GM06990 (cell line): ENCODE results near the gene NHERF2.

ENCODE experiments used
- DNase-seq: peaks from one replicate; pipeline ENCODE4 v3.0.0-alpha.2; 2011; ENCODE audit not compliant: insufficient read length; ENCODE audit errors: extremely low read depth
- H3K27me3 ChIP-seq: replicated peaks from 2 replicates; pipeline ENCODE4 v1.6.0; 2011; ENCODE audit warnings: low read length; ENCODE audit not compliant: control insufficient read depth, insufficient read depth
- H3K36me3 ChIP-seq: 2 replicates; pipeline ENCODE4 v1.5.1; 2011; ENCODE audit warnings: low read length; ENCODE audit not compliant: control insufficient read depth, insufficient read depth
- H3K4me3 ChIP-seq: replicated peaks from 2 replicates; pipeline ENCODE4 v1.5.1; 2011; ENCODE audit warnings: low read depth, mild to moderate bottlenecking, control low read depth, low read length
- TF ChIP-seq, protein P1 (sequence below): IDR thresholded peaks from 2 replicates; pipeline ENCODE4 v1.5.1; 2011; ENCODE audit warnings: low read length, control low read depth, mild to moderate bottlenecking, inconsistent platforms; ENCODE audit not compliant: insufficient read depth, poor library complexity, severe bottlenecking

Gene NHERF2

DNA sequence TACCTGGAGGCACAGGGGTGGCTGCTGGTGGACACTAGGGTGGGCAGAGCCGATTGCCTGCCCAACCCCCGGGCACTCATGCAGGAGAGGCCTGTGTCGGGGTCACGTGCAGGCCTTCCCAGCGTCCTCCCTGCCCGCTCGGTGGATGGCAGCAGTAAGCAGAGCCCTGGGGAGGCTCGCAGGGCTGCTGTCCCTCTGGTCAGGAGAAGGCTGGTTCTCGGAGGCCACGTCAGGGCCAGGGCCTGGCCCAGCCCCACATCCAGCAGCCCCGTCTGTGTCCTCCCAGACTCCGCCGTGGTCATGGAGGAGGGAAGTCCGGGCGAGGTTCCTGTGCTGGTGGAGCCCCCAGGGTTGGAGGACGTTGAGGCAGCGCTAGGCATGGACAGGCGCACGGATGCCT, 56.7 kb downstream of the NHERF2 start:
- peaks cover 38% of the 10 kb centered on the region for H3K36me3 ChIP-seq
- TF ChIP-seq, protein P1, sequence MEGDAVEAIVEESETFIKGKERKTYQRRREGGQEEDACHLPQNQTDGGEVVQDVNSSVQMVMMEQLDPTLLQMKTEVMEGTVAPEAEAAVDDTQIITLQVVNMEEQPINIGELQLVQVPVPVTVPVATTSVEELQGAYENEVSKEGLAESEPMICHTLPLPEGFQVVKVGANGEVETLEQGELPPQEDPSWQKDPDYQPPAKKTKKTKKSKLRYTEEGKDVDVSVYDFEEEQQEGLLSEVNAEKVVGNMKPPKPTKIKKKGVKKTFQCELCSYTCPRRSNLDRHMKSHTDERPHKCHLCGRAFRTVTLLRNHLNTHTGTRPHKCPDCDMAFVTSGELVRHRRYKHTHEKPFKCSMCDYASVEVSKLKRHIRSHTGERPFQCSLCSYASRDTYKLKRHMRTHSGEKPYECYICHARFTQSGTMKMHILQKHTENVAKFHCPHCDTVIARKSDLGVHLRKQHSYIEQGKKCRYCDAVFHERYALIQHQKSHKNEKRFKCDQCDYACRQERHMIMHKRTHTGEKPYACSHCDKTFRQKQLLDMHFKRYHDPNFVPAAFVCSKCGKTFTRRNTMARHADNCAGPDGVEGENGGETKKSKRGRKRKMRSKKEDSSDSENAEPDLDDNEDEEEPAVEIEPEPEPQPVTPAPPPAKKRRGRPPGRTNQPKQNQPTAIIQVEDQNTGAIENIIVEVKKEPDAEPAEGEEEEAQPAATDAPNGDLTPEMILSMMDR = no peak
- H3K27me3 ChIP-seq = no peaks in the 10 kb centered on the region
- no peak overlapping the region for H3K4me3 ChIP-seq
- DNase-seq = no peak

DNA sequence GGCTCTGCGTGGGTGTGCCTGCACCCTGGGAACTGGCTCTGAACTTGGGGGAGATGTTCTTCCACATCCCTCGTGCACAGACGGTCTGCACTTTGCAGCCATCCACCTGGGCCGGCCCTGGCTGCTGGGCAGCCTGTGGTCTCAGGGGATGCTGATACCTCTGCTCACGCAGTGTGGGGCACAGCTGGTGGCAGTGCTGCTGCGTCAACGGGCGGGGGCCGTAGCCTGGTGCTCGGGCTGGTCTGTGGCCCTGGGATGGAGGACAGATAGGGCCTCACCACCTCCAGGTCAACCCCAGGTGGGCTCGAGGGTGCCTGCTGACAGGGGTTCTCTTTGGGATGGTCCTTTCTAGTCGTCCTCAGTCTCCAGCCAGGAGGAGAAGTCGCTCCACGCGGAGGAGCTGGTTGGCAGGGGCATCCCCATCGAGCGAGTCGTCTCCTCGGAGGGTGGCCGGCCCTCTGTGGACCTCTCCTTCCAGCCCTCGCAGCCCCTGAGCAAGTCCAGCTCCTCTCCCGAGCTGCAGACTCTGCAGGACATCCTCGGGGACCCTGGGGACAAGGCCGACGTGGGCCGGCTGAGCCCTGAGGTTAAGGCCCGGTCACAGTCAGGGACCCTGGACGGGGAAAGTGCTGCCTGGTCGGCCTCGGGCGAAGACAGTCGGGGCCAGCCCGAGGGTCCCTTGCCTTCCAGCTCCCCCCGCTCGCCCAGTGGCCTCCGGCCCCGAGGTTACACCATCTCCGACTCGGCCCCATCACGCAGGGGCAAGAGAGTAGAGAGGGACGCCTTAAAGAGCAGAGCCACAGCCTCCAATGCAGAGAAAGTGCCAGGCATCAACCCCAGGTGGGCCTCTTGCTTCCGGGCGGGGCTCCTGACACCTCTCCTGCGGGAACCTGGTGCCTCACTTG, 57.4 kb downstream of the NHERF2 start:
- peaks cover 38% of the 10 kb centered on the region for H3K36me3 ChIP-seq
- H3K4me3 ChIP-seq = no peak overlapping the region

DNA sequence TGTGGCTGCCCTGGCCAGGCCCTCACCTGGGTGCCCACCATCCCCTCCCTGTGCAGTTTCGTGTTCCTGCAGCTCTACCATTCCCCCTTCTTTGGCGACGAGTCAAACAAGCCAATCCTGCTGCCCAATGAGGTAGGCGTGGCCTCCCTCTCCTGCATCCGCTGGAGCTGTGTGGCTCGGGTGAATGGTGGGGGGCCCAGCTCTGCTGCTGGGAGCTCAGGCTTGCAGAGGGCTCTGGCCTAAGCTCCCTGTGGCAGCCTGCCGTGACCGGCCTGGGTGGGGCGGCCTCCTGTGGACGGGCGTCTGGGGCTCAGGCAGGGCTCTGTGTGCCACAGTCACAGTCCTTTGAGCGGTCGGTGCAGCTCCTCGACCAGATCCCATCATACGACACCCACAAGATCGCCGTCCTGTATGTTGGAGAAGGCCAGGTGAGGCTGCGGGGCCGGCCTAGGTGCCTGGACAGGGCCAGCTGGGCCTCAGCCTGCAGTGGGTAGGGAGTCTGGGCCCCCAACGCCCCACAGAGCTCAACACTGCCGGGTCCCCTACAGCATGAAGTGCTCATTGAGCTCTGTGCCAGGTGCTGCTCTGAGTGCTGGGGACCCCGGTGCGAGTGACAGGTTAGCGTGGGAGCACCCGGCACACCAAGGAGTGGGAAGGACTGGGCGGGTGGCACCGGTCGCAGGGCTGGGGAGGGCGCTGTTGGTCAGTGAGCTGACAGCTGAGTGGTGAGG, 58.4 kb downstream of the NHERF2 start:
- TF ChIP-seq, protein P1 = no peak
- Histone ChIP-seq H3K36me3 (peaks cover 36% of the 10 kb centered on the region), H3K27me3 (no peaks in the 10 kb centered on the region), H3K4me3 (no peak overlapping the region)
- no peak for DNase-seq

More for the DNA sequence above, 57.4 kb downstream of the NHERF2 start:
- no peak for DNase-seq
- no peaks in the 10 kb centered on the region for H3K27me3 ChIP-seq
- TF ChIP-seq, protein P1 = no peak

DNA sequence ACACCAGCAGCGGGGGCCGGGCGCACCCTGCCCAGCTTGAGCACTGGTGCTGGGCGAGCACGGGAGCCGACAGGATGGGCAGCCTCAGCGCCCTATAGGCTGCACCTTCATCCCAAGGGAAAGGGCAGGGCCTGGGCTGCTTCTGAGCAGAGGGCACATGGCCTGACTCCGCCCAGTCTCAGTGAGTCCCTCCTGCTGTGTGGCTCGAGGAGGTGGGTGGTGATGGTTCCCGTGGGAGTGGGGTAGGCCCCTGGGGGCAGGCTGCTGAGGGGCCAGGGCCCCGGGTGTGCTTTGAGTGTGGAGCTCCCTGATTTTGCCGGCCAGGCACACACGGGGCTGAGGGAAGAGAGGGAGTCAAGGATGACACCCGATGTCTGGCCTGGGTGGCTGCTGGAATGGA, 59.0 kb downstream of the NHERF2 start:
- H3K36me3 ChIP-seq = peaks cover 36% of the 10 kb centered on the region
- DNase-seq = no peak
- no peaks in the 10 kb centered on the region for H3K27me3 ChIP-seq
- TF ChIP-seq, protein P1 = no peak
- H3K4me3 ChIP-seq = no peak overlapping the region

DNA sequence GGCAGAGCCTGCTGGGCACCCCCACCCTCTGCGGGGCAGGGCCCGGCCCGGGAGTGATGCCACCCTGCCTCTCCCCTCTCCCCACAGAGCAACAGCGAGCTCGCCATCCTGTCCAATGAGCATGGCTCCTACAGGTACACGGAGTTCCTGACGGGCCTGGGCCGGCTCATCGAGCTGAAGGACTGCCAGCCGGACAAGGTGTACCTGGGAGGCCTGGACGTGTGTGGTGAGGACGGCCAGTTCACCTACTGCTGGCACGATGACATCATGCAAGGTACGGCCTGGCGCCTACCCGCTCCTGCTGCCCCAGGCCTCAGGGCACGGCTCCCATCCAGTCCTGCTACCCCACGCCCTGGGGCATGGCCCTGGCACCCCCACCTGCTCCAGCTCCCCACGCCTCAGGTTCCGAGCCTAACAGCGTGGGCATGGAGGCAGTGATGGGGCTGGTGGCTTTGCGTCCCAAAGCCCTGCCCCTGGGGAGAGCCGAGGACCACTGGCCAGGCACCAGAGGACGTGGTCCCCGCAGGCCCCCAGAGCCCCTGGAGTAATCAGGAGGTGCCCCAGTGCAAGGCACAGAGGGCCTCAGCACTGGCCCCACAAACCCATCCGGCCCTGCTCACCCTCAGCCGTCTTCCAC, 59.5 kb downstream of the NHERF2 start:
- peaks cover 36% of the 10 kb centered on the region for H3K36me3 ChIP-seq
- TF ChIP-seq, protein P1 = no peak

More for the DNA sequence above, 59.5 kb downstream of the NHERF2 start:
- H3K4me3 ChIP-seq = no peak overlapping the region
- H3K27me3 ChIP-seq = no peaks in the 10 kb centered on the region
- no peak for DNase-seq
